H9 (cell line): Measurements from ENCODE around the gene HUS1B. TPM values are rescaled to one million over a fixed set of nuclear protein-coding genes. Genes with fewer than 3 reads are reported as not detected.
A peak's percentile ranks its signal among the peaks of the same experiment; 100 is the strongest.

ENCODE experiments used
- DNase-seq: peaks from one replicate; pipeline ENCODE4 v3.0.0-alpha.2; 2017
- H2AFZ ChIP-seq: one replicate; pipeline ENCODE4 v1.6.1; 2013; ENCODE audit warnings: mild to moderate bottlenecking, low read length, control low read depth, moderate library complexity
- H2AK5ac ChIP-seq: 2 replicates; pipeline ENCODE4 v1.6.1; 2013; ENCODE audit warnings: low read length, control low read depth, mixed read lengths; ENCODE audit not compliant: insufficient read length
- H2BK120ac ChIP-seq: one replicate; pipeline ENCODE4 v1.6.1; 2013; ENCODE audit warnings: low read depth, mild to moderate bottlenecking, low read length, control low read depth, inconsistent platforms; ENCODE audit not compliant: poor library complexity, severe bottlenecking
- H2BK12ac ChIP-seq: 2 replicates; pipeline ENCODE4 v1.6.1; 2013; ENCODE audit warnings: low read length, control low read depth, mixed read lengths, low read depth; ENCODE audit not compliant: insufficient read length
- H2BK15ac ChIP-seq: 2 replicates; pipeline ENCODE4 v1.6.1; 2013; ENCODE audit warnings: low read depth, low read length, control low read depth
- H2BK20ac ChIP-seq: one replicate; pipeline ENCODE4 v1.6.1; 2013; ENCODE audit warnings: low read depth, mild to moderate bottlenecking, low read length, control low read depth, inconsistent platforms; ENCODE audit not compliant: poor library complexity, severe bottlenecking
- H2BK5ac ChIP-seq: 2 replicates; pipeline ENCODE4 v1.6.1; 2013; ENCODE audit warnings: low read length, control low read depth, mixed read lengths; ENCODE audit not compliant: insufficient read length
- H3K14ac ChIP-seq: 2 replicates; pipeline ENCODE4 v1.6.1; 2013; ENCODE audit warnings: low read length, control low read depth; ENCODE audit not compliant: insufficient read depth
- H3K18ac ChIP-seq: 2 replicates; pipeline ENCODE4 v1.6.1; 2013; ENCODE audit warnings: low read depth, mild to moderate bottlenecking, mixed read lengths, low read length, control low read depth; ENCODE audit not compliant: insufficient read length
- H3K23ac ChIP-seq: 2 replicates; pipeline ENCODE4 v1.6.1; 2013; ENCODE audit warnings: low read length, control low read depth, mixed read lengths, low read depth; ENCODE audit not compliant: insufficient read length
- H3K23me2 ChIP-seq: 2 replicates; pipeline ENCODE4 v1.6.1; 2013; ENCODE audit warnings: low read depth, mild to moderate bottlenecking, mixed read lengths, low read length, control low read depth; ENCODE audit not compliant: insufficient read length, poor library complexity, severe bottlenecking
- H3K27ac ChIP-seq: 2 replicates; pipeline ENCODE4 v1.5.1; 2013; ENCODE audit warnings: low read length, control low read depth, mixed read lengths, low read depth; ENCODE audit not compliant: insufficient read length
- H3K27me3 ChIP-seq: 2 replicates; pipeline ENCODE4 v1.6.1; 2013; ENCODE audit warnings: low read length, control low read depth, inconsistent platforms; ENCODE audit not compliant: insufficient read depth
- H3K4ac ChIP-seq: 2 replicates; pipeline ENCODE4 v1.6.1; 2013; ENCODE audit warnings: low read depth, mild to moderate bottlenecking, control low read depth, inconsistent platforms, low read length, moderate library complexity
- H3K4me1 ChIP-seq: 2 replicates; pipeline ENCODE4 v1.6.1; 2013; ENCODE audit warnings: low read length, control low read depth, inconsistent platforms; ENCODE audit not compliant: insufficient read depth
- H3K4me2 ChIP-seq: 2 replicates; pipeline ENCODE4 v1.6.1; 2013; ENCODE audit warnings: low read length, control low read depth, mixed read lengths; ENCODE audit not compliant: insufficient read length, insufficient read depth
- H3K56ac ChIP-seq: 2 replicates; pipeline ENCODE4 v1.6.1; 2013; ENCODE audit warnings: low read depth, mild to moderate bottlenecking, mixed read lengths, low read length, control low read depth; ENCODE audit not compliant: insufficient read length
- H3K79me1 ChIP-seq: 2 replicates; pipeline ENCODE4 v1.6.1; 2013; ENCODE audit warnings: low read depth, mild to moderate bottlenecking, moderate library complexity, low read length, control low read depth, inconsistent platforms; ENCODE audit not compliant: insufficient read depth, poor library complexity, severe bottlenecking
- H3K79me2 ChIP-seq: 2 replicates; pipeline ENCODE4 v1.6.1; 2013; ENCODE audit warnings: low read length, control low read depth, inconsistent platforms; ENCODE audit not compliant: insufficient read depth
- H3K9ac ChIP-seq: 2 replicates; pipeline ENCODE4 v1.6.1; 2013; ENCODE audit warnings: low read length, control low read depth, mixed read lengths; ENCODE audit not compliant: insufficient read length; ENCODE audit errors: extremely low read depth
- H3K9me3 ChIP-seq: one replicate; pipeline ENCODE4 v1.6.1; 2013; ENCODE audit warnings: low read depth, low read length, inconsistent platforms; ENCODE audit not compliant: control insufficient read depth
- H3T11ph ChIP-seq: one replicate; pipeline ENCODE4 v1.6.1; 2013; ENCODE audit warnings: mild to moderate bottlenecking, low read length, control low read depth, inconsistent platforms
- H4K20me1 ChIP-seq: one replicate; pipeline ENCODE4 v1.6.1; 2013; ENCODE audit not compliant: control insufficient read depth, insufficient read length, insufficient read depth
- H4K5ac ChIP-seq: 2 replicates; pipeline ENCODE4 v1.6.1; 2013; ENCODE audit warnings: low read depth, mild to moderate bottlenecking, mixed read lengths, low read length, control low read depth; ENCODE audit not compliant: insufficient read length
- H4K8ac ChIP-seq: replicated peaks from 2 replicates; pipeline ENCODE4 v1.6.1; 2013; ENCODE audit warnings: low read length, control low read depth, mixed read lengths, low read depth; ENCODE audit not compliant: insufficient read length
- H4K91ac ChIP-seq: 2 replicates; pipeline ENCODE4 v1.6.1; 2013; ENCODE audit warnings: low read depth, mild to moderate bottlenecking, moderate library complexity, mixed read lengths, low read length, control low read depth; ENCODE audit not compliant: insufficient read length
- H3K27ac Mint-ChIP-seq, 3 experiments: 2 replicates in 2 of 3; 3 replicates in 1 of 3; pipeline ENCODE4 v1.8.0; 2020 to 2021; ENCODE audit warnings: mixed read lengths in 3 of 3, mild to moderate bottlenecking in 1 of 3, moderate library complexity in 1 of 3
- H3K27me3 Mint-ChIP-seq: 2 replicates; pipeline ENCODE4 v1.8.0; 2021; ENCODE audit warnings: low read depth, mild to moderate bottlenecking, moderate library complexity, mixed read lengths
- H3K36me3 Mint-ChIP-seq, 3 experiments: 2 replicates in 2 of 3; 3 replicates in 1 of 3; pipeline ENCODE4 v1.8.0; 2020 to 2021; ENCODE audit warnings: low read depth in 3 of 3, mixed read lengths in 3 of 3; ENCODE audit not compliant: insufficient read depth in 1 of 3
- H3K4me1 Mint-ChIP-seq, 2 experiments: 2 replicates each; pipeline ENCODE4 v1.8.0; 2020; ENCODE audit warnings: mixed read lengths in 2 of 2
- H3K4me3 Mint-ChIP-seq, 2 experiments: 2 replicates in 1 of 2; 3 replicates in 1 of 2; pipeline ENCODE4 v1.8.0; 2020 to 2021; ENCODE audit warnings: mild to moderate bottlenecking in 2 of 2, mixed read lengths in 2 of 2, moderate library complexity in 1 of 2
- H3K9me3 Mint-ChIP-seq, 2 experiments: 2 replicates in 1 of 2; 3 replicates in 1 of 2; pipeline ENCODE4 v1.8.0; 2020; ENCODE audit warnings: mild to moderate bottlenecking in 2 of 2, mixed read lengths in 2 of 2, moderate library complexity in 1 of 2
- CTCF ChIP-seq: fragments of 200-600 bp; sonication (generic); conservative IDR thresholded peaks from 3 replicates; pipeline ENCODE4 v1.8.0; 2021; ENCODE audit warnings: antibody characterized with exemption, mild to moderate bottlenecking
- WGBS: extraction: QIAGEN DNeasy Blood & Tissue Kit; methylation state at CpG from one replicate; pipeline ENCODE4 v1.1.7; 2013; ENCODE audit warnings: missing lambda C conversion rate, low lambda C conversion rate, mixed read lengths; ENCODE audit not compliant: insufficient read length; ENCODE audit errors: extremely low coverage; 5-methylcytosine and 5-hydroxymethylcytosine counted together
- total RNA-seq: library from RNA; stranded (reverse); gene quantifications from 2 replicates; pipeline ENCODE4 v1.2.1, GENCODE V29; 2021

Gene HUS1B
- total RNA-seq, 1 experiment from 2014 or later, result 0.96 TPM

DNA sequence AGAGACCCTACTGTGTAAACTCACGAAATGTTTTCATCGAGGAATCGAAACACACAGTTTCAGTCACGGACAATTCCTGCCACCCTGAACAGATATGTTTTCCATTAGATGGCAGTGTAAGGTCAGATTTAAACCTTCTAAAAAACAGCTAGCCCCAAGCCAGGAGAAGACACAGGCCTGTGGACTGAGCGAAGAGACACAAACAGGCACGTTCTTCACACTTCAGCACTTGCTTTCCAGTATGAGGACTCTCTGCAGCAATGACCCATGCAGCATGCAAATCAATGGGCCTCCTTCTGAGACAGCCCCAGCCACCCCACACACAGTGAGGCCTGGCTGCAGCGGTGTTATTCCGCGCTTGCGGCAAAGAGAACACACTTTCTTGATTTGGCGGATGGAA, 31.9 kb downstream of the HUS1B start:
- no peak overlapping the region for H3K9ac ChIP-seq

More for the DNA sequence above, 31.9 kb downstream of the HUS1B start:
- H3T11ph ChIP-seq, result no peak overlapping the region
- H3K4me3 Mint-ChIP-seq, result no peak overlapping the region
- DNase-seq, result no peak
- no peak overlapping the region for H4K5ac ChIP-seq
- H3K4me1 Mint-ChIP-seq, result peaks cover 34 to 35% of the 10 kb centered on the region in 2 experiments
- no peak overlapping the region for H3K4ac ChIP-seq
- no peaks in the 10 kb centered on the region for H3K27me3 ChIP-seq
- no peak overlapping the region for H2AFZ ChIP-seq
- no peak overlapping the region for H3K23ac ChIP-seq
- no peaks in the 10 kb centered on the region for H3K9me3 ChIP-seq
- no peaks in the 10 kb centered on the region; the same call in none of the 2 replicates for H3K4me1 ChIP-seq
- no peak overlapping the region for H3K18ac ChIP-seq
- no peak overlapping the region for H4K91ac ChIP-seq
- H3K27me3 Mint-ChIP-seq, result no peaks in the 10 kb centered on the region
- H2BK15ac ChIP-seq, result no peak overlapping the region
- H4K20me1 ChIP-seq, result no peaks in the 10 kb centered on the region
- no peaks in the 10 kb centered on the region for H3K79me1 ChIP-seq
- H3K23me2 ChIP-seq, result no peaks in the 10 kb centered on the region
- H3K14ac ChIP-seq, result no peak overlapping the region
- H2AK5ac ChIP-seq, result no peak overlapping the region
- no peaks in the 10 kb centered on the region for H3K79me2 ChIP-seq
- no peak overlapping the region for H3K56ac ChIP-seq
- H2BK20ac ChIP-seq, result no peak overlapping the region
- H3K9me3 Mint-ChIP-seq, result no peaks in the 10 kb centered on the region
- H3K36me3 Mint-ChIP-seq, result peaks cover 0 to 12% (median 10%) of the 10 kb centered on the region in 3 experiments; a peak in 4 of 7 replicates
- no peak overlapping the region for H3K27ac ChIP-seq
- no peak overlapping the region for H3K4me2 ChIP-seq
- H2BK120ac ChIP-seq, result no peak overlapping the region
- no peak overlapping the region for H2BK5ac ChIP-seq
- WGBS, result no CpG with 5 or more reads among the region's 11 CpGs
- H2BK12ac ChIP-seq, result no peak overlapping the region
- TF ChIP-seq CTCF, result peak; percentile 52; the same call in 2 of the 3 replicates
- no peak overlapping the region for H4K8ac ChIP-seq
- H3K27ac Mint-ChIP-seq, result peak overlapping the region; percentile 81 to 97 (median 88); a peak in 4 of 7 replicates
